ENCODE results near the gene RAB31. TPM values are rescaled to one million over a fixed set of nuclear protein-coding genes. Genes with fewer than 3 reads are reported as not detected.
"Not testable (repeated sequence)": the region's sequence is repeated elsewhere in the genome, so short reads cannot be mapped to it uniquely, and the experiment has no call there.

Gene RAB31, protein sequence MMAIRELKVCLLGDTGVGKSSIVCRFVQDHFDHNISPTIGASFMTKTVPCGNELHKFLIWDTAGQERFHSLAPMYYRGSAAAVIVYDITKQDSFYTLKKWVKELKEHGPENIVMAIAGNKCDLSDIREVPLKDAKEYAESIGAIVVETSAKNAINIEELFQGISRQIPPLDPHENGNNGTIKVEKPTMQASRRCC
- total RNA-seq: 1 to 10 TPM in 2 of 3 donors, under 1 TPM in 1; 0.40 to 1.8 (median 1.2) TPM

GRCh38 chr18:9708057-9708433 is at the start of gene RAB31:
Gene RAB31 (plus strand): TSS chr18:9708301. CDS start chr18:9708406, 105 bp downstream.
- H3K4me1 Mint-ChIP-seq (ENCODE audit: low read depth): peaks cover 24% of the 10 kb centered on the region
- H3K27me3 Mint-ChIP-seq (ENCODE audit: low read depth): peaks cover 76% of the 10 kb centered on the region
- ATAC-seq (peak; percentile 58 to 59), DNase-seq (no peak)
- H3K4me3 Mint-ChIP-seq: peak within 1 kb of the TSS; percentile 78
- H3K36me3 Mint-ChIP-seq (ENCODE audit: insufficient read depth): no peaks in the 10 kb centered on the region
- H3K9me3 Mint-ChIP-seq: no peaks in the 10 kb centered on the region

DNA sequence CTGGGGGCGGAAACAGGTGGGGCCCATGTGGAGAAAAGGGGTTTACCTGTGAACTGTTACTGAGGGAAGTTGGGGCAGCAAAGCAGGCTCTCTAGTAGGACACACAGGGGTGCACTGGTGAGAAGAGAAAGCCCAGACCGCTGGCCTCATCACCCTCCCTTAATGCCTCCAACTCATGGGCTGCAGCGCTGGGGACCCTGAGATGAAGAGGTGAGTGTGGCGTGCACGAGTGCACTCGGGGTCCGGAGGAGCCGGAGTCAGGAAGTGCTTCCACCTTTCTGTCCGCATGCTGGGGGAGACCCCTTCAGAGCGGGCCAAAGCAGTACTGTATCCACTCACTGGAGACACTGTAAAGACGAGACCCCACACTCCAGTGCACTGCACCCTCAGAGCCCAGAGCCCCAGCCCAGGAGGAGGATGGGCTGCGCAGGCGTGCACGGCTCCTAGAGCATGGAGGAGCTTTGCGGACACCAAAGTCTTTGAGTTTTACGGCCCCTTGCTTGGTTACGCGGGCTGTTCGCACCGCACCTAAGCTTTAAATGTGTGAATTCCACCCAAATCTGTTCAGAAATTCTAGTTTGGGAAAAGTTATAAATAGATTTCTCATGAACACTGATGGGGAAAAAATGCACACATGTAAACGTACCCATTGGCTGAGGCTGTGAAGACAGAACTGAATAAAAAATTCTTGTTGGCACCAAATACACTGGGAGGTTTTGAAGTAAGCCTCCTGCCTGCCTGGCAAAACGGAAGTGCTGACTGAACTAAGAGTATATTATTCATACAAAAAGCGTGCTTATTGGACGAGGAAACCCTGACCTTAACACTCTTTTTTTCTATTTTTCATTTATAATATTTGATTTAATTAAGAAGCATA is 48.4 kb upstream of the RAB31 start:
- DNase-seq: no peak
- no peak overlapping the region for H3K4me3 Mint-ChIP-seq
- H3K36me3 Mint-ChIP-seq (ENCODE audit: insufficient read depth): no peaks in the 10 kb centered on the region

GRCh38 chr18:9661564-9661963 is 46.5 kb upstream of the RAB31 start:
- H3K27me3 Mint-ChIP-seq (ENCODE audit: low read depth): peaks cover 2% of the 10 kb centered on the region
- H3K9me3 Mint-ChIP-seq: no peaks in the 10 kb centered on the region
- DNase-seq (no peak), ATAC-seq (no peak)
- no peaks in the 10 kb centered on the region for H3K36me3 Mint-ChIP-seq (ENCODE audit: insufficient read depth)
- no peak overlapping the region for H3K4me3 Mint-ChIP-seq
- H3K4me1 Mint-ChIP-seq (ENCODE audit: low read depth): no peaks in the 10 kb centered on the region

More for the DNA sequence above, 48.4 kb upstream of the RAB31 start:
- Mint-ChIP-seq H3K4me1 (ENCODE audit: low read depth) (no peaks in the 10 kb centered on the region), H3K27me3 (ENCODE audit: low read depth) (peaks cover 5% of the 10 kb centered on the region), H3K9me3 (no peaks in the 10 kb centered on the region)
- no peak for ATAC-seq

DNA sequence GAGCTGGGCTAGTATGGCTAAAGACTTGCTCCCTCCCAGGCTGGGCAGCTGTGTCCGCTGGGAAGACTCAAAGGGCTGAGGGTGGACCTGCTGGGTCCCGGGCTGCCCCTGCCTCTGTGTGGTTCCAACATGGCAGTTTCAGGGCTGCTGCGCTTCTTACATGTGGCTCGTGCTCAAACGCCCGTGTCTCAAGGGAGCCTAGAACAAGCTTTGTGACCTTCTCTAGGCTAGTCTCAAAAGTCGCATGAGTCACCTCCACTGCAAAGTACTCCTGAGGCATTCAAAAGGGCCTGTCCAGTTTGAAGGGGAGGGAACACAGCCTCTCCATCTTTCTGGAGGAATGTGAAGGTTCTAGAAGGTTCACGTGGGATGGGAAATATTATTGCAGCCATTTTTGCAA is 44.7 kb upstream of the RAB31 start:
- Mint-ChIP-seq H3K4me1 (ENCODE audit: low read depth) (no peaks in the 10 kb centered on the region), H3K36me3 (ENCODE audit: insufficient read depth) (no peaks in the 10 kb centered on the region), H3K27me3 (ENCODE audit: low read depth) (peaks cover 2% of the 10 kb centered on the region), H3K9me3 (no peaks in the 10 kb centered on the region), H3K4me3 (no peak overlapping the region)
- ATAC-seq: no peak
- no peak for DNase-seq

- H3K9me3 Mint-ChIP-seq: no peaks in the 10 kb centered on the region
- no peaks in the 10 kb centered on the region for H3K36me3 Mint-ChIP-seq (ENCODE audit: insufficient read depth)
- no peak for DNase-seq
- no peaks in the 10 kb centered on the region for H3K4me1 Mint-ChIP-seq (ENCODE audit: low read depth)
- ATAC-seq: no peak
- H3K27me3 Mint-ChIP-seq (ENCODE audit: low read depth): no peaks in the 10 kb centered on the region
- no peak overlapping the region for H3K4me3 Mint-ChIP-seq
Measured at GRCh38 chr18:9665314-9665713, 42.8 kb upstream of the RAB31 start.

- no peak overlapping the region for H3K4me3 Mint-ChIP-seq
- H3K4me1 Mint-ChIP-seq (ENCODE audit: low read depth): no peaks in the 10 kb centered on the region
- no peaks in the 10 kb centered on the region for H3K27me3 Mint-ChIP-seq (ENCODE audit: low read depth)
- ATAC-seq (no peak), DNase-seq (no peak)
- H3K9me3 Mint-ChIP-seq: no peaks in the 10 kb centered on the region
- H3K36me3 Mint-ChIP-seq (ENCODE audit: insufficient read depth): no peaks in the 10 kb centered on the region
Measured at GRCh38 chr18:9666548-9666947, 41.6 kb upstream of the RAB31 start.

DNA sequence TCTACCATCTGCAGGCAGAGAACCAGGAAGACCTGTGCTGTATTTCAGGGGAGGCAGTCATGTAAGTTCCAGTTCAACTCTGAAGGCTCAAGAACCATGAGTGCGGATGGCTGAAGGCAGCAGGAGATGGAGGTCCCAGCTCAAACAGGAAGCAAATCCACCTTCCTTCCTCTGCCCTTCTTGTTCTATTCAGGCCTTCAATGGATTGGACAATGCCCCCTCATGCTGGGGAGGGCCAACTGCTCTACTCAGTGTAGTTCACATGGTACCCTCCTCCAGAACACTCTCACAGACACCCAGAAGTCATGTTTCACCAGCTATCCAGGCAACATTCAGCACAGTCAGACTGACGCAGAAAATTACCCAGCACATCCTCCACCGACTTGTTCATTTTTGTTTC is 39.1 kb upstream of the RAB31 start:
- no peaks in the 10 kb centered on the region for H3K27me3 Mint-ChIP-seq (ENCODE audit: low read depth)
- ATAC-seq: no peak
- no peak for DNase-seq
- no peaks in the 10 kb centered on the region for H3K36me3 Mint-ChIP-seq (ENCODE audit: insufficient read depth)
- no peak overlapping the region for H3K4me3 Mint-ChIP-seq
- no peaks in the 10 kb centered on the region for H3K9me3 Mint-ChIP-seq
- H3K4me1 Mint-ChIP-seq (ENCODE audit: low read depth): peaks cover 6% of the 10 kb centered on the region

- Mint-ChIP-seq H3K4me1 (ENCODE audit: low read depth) (peaks cover 6% of the 10 kb centered on the region), H3K4me3 (no peak overlapping the region)
- no peak for ATAC-seq
Measured at GRCh38 chr18:9671214-9671613, 36.9 kb upstream of the RAB31 start.

GRCh38 chr18:9673296-9674251 is 34.5 kb upstream of the RAB31 start:
- ATAC-seq (peak; percentile 82 to 87), DNase-seq (no peak)
- no peaks in the 10 kb centered on the region for H3K36me3 Mint-ChIP-seq (ENCODE audit: insufficient read depth)
- H3K4me3 Mint-ChIP-seq: no peak overlapping the region
- peaks cover 6% of the 10 kb centered on the region for H3K4me1 Mint-ChIP-seq (ENCODE audit: low read depth)
- H3K9me3 Mint-ChIP-seq: no peaks in the 10 kb centered on the region
- peaks cover 8% of the 10 kb centered on the region for H3K27me3 Mint-ChIP-seq (ENCODE audit: low read depth)

More at GRCh38 chr18:9671214-9671613, 36.9 kb upstream of the RAB31 start:
- no peak for DNase-seq
- Mint-ChIP-seq H3K9me3 (no peaks in the 10 kb centered on the region), H3K27me3 (ENCODE audit: low read depth) (peaks cover 8% of the 10 kb centered on the region), H3K36me3 (ENCODE audit: insufficient read depth) (no peaks in the 10 kb centered on the region)

DNA sequence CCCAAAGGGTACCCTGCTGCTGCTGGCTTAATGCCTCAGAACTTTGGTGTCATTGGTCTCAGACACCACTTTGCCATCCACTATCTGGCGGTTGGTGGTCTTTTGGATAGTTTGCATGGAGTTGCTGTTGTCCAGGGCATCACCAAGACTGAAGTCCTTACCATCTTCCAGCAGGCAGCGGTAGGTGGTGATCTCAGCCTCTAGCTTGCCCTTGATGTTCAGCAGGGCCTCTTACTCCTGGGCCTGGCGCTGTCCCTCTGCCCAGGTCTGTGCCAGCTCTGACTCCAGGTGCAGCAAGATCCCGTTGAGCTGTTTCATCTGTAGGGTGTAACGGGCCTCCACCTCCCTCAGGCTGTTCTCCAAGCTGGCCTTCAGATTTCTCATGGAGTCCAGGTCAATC is 29.9 kb upstream of the RAB31 start:
- not testable (repeated sequence) for H3K9me3 Mint-ChIP-seq; H3K4me1 Mint-ChIP-seq (ENCODE audit: low read depth); H3K36me3 Mint-ChIP-seq (ENCODE audit: insufficient read depth); DNase-seq; H3K4me3 Mint-ChIP-seq; ATAC-seq
- H3K27me3 Mint-ChIP-seq (ENCODE audit: low read depth): peaks cover 16% of the 10 kb centered on the region

DNA sequence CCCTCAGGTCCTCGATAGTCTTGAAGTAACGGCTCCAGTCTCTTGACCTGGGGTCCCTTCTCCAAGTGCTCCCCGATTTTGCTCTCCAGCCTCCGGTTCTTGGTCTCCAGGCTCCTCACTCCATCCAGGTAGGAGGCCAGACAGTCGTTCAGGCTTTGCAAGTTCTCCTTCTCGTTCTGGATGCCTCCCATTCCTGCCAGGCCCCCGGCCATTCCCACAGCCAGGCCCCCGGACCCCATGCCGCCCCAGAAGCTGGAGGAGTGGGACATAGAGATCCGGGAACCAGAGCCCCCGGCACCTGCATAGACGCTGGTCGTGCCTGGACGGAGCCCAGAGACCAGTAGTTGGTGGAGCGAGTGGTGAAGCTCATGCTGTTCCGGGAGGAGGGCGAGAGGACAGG is 29.0 kb upstream of the RAB31 start:
- Mint-ChIP-seq H3K27me3 (ENCODE audit: low read depth) (peaks cover 16% of the 10 kb centered on the region), H3K36me3 (ENCODE audit: insufficient read depth) (no peaks in the 10 kb centered on the region), H3K9me3 (no peaks in the 10 kb centered on the region), H3K4me1 (ENCODE audit: low read depth) (no peaks in the 10 kb centered on the region), H3K4me3 (no peak overlapping the region)
- ATAC-seq (no peak), DNase-seq (no peak)

- Mint-ChIP-seq H3K36me3 (ENCODE audit: insufficient read depth) (no peaks in the 10 kb centered on the region), H3K4me3 (no peak overlapping the region), H3K4me1 (ENCODE audit: low read depth) (peaks cover 6% of the 10 kb centered on the region), H3K27me3 (ENCODE audit: low read depth) (peaks cover 17% of the 10 kb centered on the region), H3K9me3 (no peaks in the 10 kb centered on the region)
- no peak for DNase-seq
- ATAC-seq: no peak
Measured at GRCh38 chr18:9681217-9681616, 26.9 kb upstream of the RAB31 start.

- H3K27me3 Mint-ChIP-seq (ENCODE audit: low read depth): peaks cover 19% of the 10 kb centered on the region
- H3K4me3 Mint-ChIP-seq: no peak overlapping the region
- DNase-seq (no peak), ATAC-seq (no peak)
- H3K9me3 Mint-ChIP-seq: no peaks in the 10 kb centered on the region
- H3K36me3 Mint-ChIP-seq (ENCODE audit: insufficient read depth): no peaks in the 10 kb centered on the region
- H3K4me1 Mint-ChIP-seq (ENCODE audit: low read depth): peaks cover 6% of the 10 kb centered on the region
Measured at GRCh38 chr18:9682572-9682971, 25.5 kb upstream of the RAB31 start.

Measured in activated T-cell treated with anti-CD3 and anti-CD28 coated beads, Interleukin-2, amount 50 U/mL, for 4 hours (primary cell).